Stimulated activated CD4-positive, alpha-beta T cell treated with anti-CD3 and anti-CD28 coated beads, Interleukin-4, amount 100 ng/mL, for 4 hours (primary cell): ENCODE measurements around the gene SYT7.

Source experiments
- DNase-seq, 2 experiments: peaks; one replicate each; pipeline ENCODE4 v3.0.0-alpha.2; 2020

The SYT7 gene

DNA sequence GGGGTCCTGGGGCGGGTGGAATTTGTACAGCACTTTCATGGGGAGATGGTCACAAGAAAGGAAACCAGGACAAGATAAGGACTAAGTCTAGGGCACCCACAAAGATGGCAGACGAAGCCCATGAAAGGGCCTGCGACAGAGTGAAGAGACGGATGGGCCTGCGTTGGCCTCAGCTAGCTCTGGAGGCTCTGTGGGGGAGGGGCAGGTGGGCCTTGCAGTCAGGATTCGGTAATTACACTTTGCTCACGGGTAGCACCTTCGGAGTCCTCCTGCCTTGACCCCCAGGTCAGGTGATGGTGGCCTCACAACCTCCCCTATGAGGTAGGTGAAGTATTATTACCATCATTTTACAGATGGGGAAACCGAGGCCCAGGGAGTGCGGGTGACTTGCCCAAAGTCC, 65.2 kb downstream of the SYT7 start:
- DNase-seq = no peak

DNA sequence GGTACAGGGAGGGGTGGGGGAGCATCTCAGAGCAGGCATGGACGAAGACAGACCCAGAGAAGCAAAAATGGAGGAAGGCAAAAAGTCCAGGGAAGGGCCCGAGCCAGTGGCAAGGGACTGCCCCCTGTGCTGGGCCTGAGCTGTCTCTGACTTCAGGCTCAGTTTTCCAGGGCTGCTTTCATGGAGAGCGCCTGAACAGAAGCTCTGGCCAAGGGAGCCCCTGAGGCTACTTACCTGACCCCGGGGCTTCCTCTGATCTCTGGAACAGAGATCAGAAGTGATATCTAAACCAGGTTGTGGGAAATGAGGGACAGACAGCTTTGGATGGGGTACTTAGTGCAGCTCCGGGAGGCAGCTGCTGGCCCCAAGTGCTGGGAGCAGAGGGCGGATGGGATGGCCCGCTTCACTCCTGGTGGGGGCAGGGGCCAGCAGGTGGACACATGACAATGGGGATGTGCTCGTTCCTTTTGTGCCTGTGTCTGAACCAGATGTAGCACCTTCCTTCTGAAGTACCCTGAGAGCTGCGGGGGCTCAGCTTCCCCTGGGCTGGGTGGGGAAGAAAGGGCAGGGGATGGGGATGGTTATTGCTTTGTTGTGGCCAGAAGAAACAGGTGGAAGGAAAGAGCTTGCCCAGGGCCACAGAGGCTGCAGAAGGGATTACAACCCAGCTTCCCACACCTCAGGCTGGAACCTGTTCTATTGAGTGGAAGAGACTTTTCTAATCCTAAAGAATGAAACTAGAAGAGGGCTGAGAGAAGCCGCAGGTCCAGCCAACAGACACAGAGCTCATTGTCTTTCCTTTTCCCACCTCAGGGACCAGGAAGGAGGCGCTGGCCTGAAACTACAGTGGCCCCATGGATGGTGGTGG, 66.6 kb downstream of the SYT7 start:
- DNase-seq = no peak

DNA sequence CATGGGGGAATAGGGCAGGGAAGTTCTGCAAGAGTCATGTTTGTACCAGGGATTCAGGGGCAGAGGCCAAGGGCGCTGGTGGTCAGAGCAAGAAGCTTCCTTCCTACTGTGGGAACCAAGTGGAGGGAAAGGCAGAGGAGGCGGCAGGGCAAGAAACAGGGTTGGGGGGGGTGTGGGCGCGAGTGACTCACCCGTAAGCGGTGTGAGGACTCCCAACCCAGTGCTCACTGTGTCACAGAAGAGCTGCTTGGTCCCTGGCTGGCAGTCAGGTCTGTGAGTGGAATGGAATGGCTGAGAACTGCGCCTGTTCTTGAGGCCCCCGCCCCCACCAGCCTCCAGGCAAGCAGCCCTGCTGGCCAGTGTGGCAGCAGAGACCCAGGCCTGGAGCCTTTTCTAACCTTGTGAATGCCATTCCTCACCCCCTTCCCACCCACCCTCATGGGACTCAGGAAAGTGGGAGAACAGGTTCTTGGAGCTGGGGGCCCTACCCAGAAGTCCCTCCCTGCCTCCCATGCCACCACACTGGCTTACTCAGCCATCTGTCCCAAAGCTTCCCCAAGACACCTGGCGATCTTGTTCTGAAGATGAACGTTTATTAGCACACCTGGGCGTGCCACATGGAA, 67.6 kb downstream of the SYT7 start:
- DNase-seq = no peak

DNA sequence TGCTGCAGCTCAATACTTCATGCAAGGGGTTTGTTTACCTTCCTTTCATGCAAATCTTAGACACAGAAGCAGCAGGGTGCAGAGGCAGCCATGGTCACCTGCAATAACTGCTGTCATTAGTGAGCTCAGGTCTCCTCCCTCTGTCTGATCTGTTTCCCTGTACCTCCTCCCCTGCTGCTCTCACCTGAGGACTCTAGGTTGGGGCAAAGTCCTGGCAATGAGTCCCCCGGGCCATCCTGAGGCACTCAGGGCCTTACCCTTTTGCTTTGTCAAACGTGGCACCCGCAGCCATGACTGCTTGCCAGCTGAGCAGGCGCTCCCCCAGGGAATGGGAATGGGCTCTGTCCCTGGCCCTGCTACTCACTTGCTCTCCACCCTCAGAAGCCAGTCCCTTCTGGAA, 68.4 kb downstream of the SYT7 start:
- DNase-seq = no peak

DNA sequence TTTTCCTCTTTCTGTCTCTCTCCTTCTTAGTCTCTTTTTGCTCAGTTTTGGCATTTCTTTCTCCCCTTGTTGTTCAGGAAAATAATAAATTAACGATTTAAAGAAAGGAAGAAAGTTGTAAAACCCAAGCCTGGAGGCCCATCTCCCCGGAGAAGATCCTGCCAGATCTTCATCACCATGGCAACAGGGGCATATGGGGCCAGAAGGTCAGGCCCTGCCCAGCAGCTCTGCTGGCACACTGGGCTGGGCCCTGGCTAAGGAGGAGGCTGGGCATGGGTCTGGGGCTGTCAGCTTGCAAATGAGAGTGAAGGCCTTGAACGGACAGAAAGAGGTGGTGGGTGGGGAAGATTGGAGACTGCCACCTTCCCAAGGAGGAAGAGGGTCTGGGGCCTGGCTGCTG, 69.5 kb downstream of the SYT7 start:
- no peak for DNase-seq

DNA sequence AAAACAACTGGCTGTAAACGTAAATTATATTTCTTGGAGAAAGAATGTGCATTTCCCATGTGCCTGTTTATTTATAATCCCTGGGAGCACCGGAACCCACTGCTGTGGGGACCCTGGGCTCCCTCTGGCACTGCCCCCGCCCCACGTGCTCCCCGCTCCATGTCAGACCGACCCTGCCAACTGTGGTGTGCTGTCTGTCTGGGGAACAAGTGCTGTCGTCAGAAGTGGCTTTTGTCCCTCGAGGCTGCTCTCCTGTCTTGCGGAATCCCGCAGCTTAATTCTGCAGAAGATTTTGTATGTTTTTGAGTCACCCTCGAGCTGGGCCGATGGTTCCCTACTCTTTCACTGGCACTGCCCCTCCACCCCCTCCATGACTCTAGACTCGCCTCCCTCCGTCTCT, 69.9 kb downstream of the SYT7 start:
- no peak for DNase-seq

DNA sequence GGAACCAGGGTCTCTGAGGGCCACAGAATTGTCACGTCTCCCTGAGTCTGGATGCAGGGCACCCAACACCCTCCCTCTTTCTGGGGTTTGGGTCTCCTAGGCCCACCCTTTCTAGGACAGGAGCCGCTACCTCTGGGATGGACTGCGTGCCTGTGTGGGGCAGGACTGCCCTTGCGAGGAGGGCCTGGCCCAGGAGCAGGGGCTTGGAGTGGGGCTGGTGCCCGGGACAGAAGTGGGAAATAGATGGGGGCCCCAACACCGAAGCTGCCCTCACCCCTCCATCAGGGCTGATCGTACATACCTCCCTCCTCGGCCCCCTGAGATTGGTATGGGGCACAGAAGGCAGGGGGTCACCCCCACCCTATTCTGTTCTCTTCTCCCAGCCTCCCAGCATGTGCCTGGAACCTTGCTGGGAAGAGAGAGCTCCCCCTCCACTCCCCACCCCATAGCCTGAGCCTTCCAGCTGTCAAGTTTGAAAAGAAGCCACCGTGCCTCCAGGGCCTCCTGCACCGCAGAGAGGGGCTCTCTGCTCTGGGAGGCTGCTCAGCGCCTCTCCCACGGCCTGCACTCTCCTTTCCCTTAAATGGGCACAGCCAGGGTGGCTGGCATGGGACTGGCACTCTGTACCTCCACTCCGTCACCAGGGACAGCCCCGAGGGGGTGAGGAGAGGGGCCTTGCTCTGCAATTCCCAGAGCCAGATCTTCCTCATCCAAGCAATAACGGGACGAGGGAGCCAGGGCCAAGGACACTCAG, 70.5 kb downstream of the SYT7 start:
- DNase-seq = no peak

DNA sequence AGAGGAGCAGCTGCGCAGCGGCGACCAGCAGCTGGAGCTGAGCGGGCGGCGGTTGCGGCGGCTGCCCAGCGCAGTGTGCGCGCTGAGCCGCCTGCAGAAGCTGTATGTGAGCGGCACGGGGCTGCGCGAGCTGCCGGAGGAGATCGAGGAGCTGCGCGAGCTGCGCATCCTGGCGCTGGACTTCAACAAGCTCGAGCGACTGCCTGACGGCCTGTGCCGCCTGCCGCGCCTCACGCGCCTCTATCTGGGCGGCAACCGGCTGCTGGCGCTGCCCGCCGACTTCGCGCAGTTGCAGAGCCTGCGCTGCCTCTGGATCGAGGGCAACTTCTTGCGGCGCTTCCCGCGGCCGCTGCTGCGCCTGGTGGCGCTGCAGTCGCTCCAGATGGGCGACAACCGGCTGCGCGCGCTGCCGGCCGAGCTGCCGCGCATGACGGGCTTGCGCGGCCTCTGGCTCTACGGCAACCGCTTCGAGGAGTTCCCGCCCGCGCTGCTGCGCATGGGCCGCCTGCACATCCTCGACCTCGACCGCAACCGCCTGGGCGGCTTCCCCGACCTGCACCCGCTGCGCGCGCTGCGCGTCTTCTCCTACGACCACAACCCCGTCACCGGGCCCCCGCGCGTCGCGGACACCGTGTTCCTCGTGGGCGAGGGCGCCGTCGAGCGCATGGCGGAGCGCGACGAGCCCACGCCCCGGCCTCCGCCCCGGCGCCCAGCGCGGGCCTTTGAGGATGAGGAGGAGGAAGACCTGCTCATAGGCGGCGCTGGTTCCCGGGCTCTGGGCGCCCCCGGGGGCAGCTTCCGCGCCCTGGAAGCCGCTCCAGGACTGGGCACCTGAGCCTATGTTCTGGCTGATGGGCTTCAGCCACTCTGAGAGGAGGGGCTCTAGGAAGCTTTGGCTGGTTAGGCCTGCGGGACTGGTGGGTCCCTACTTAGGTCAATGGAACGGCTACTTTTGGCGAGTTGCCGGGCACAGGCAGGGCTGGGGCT, 71.5 kb downstream of the SYT7 start:
- DNase-seq = peak; percentile 64

DNA sequence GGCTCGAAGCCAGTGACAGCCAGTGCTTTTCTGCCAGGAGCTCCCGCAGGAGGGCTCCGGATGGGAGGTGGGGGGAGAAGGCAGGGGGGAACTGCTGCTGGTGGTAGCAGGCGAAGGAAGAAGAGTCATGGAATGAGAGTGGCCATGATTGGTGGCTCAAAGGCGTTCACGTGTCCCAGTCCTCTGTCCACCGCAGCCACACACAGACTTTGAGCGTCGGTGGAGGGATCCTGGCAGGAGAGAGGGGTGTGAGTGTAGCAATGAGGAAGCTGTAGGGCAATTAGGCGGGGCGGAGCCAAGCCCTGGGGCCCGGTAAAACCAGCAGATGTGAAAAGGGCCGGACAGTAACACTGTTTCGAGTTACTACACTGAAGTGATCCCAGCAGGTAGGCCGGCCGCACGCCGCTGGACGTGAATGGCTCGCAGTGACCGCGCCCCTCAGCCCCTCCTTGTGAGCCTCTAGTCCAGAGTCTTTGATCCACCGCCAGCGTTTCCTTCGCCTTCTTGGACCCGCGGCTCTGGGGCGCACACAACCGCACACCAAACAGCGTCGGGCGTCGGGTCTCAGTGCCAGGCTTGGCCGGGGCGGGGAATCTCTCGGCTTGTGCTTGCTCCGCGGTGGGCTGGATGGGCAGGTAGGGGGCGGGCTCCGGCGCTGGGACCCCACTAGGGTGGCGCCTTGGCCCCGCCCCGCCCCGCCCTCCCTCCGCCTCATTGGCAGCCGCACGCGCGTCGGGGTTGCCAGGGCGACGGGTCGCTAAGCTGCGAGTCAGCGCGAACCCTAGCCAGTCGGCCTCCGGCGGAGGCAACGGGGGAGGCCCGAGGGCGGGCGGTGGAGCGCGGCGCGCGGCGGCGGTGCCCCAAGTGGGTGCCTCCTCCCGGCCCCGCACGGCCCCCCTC, 72.7 kb downstream of the SYT7 start, which contains the start of gene LRRC10B:
Gene LRRC10B, plus strand, starts transcription at position 788 of the 900 bp plus-strand sequence. CDS start 250 bp downstream, outside the sequence.
- peak; percentile 32 to 42 for DNase-seq

DNA sequence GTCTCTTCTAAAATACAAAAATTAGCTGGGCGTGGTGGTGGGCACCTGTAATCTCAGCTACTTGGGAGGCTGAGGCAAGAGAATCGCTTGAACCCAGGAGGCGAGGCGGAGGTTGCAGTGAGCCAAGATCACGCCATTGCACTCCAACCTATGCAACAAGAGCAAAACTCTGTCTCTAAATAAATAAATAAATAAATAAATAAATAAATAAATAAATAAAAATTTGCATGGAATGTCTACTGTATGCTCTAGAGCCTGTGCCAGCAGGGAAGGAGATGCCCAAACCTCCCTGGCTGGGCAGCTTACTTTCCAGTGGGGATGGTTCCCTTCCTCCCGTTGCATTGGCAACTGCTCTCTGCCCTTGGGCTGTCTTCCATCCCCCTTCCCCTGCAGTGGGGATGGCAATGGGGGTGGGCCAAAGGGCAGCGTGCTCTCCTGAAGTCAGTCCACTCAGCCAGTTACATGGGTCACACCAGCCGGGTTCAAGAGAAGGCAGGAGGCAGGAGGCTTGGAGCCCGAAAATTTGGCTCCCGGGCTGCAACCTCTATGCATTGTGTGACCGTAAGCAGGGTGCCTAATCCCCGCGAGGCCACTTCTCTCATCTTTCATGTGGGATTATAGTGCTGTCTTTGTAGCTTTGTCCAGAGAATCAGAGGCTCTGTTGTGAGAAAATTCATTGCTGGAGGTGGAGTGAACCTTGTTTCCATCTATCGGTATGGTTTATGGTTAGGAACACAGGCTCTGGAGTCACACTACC, 73.7 kb downstream of the SYT7 start:
- no peak for DNase-seq

DNA sequence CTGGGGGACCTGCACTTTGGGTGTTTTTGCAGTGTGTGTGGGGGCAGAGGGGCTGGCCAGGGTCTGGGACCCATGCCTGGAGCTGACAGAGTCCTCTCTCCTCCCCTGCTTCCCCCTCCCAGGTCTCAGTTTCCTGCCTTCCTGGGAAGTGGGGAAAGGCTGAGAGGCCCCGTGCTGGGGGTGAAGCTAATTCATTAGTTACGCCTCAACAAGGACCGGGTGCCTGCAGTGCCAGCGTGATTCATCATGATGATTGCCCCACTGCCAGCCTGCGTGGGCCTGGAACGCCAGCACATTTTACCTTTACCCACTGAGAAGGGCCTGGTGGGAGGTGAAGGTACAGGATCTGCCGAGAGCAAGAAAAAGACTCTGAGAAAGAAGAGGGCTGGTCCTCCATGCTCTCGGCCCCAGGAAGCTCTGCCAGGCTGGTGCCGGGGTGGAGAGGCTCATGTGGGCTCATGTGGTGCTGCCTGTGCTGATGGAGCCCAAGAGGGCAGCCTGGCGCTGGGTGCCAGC, 75.2 kb downstream of the SYT7 start:
- DNase-seq = no peak

DNA sequence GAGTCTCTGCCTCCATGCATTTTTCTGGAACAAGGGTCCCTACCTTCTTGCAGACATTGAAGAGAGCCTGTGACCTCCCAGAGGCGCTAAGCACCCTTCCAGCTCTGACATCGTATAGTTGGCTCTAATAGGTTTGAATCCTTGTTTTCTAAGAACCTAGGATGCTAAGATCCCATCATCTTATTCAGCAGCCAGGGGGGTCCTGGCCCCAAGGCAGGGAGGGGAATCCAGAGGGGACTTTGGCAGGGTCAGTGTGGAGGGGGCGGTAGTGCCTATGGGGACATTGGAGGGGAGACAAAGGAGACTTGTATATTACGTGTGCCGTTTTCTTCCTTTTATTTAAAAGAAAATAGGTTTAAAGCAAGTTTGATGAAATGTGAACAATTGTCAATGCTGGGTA, 75.8 kb downstream of the SYT7 start:
- DNase-seq = no peak

DNA sequence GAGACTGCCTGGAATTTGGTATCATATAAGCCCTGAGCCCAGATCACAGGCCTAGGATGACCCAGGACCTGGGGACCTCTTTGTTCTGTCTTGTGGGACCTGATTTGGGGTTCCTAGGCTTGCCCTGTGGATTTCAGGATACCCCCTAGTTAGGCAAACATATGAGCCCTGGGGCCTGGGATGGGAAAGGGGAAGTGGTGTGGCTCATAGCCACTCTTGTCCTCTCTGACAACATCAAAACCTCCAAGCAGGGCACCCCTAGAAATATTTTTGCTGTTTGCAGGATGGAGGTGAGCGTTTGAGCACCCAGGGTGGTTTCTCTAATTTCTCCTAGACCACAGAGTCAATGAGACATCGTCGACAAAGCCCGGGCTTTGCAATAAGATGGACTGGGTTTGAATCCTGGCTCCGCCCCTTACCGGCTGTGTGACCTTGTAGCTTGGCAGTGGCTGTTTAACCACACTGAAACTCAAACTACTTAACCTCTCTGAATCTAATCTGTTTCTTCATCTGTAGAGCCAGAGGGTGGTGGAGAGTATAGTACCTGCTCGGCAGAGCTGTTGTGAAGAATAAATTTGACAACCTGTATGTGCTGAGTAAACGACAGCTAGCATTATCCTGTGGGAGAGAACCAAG, 77.6 kb downstream of the SYT7 start:
- DNase-seq = no peak

DNA sequence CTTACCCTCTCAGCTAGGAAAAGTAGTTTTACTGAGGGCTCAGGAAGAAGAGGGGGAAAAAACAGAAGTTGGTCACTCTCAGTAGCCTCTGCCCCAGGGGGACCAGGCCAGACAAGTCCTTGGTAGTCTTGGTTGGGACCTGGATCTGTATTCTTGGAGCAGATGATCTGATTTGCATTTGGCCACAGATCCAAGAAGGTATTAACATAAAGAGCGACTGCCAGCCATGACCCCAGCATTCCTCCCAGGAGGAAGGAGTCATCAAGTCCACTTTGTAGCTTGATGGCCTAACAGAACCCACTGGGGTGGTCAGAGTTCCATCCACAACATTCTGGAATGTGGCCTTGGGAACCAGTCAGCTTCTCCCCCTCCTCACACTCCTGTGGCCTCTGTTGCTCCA, 78.4 kb downstream of the SYT7 start:
- DNase-seq = no peak

DNA sequence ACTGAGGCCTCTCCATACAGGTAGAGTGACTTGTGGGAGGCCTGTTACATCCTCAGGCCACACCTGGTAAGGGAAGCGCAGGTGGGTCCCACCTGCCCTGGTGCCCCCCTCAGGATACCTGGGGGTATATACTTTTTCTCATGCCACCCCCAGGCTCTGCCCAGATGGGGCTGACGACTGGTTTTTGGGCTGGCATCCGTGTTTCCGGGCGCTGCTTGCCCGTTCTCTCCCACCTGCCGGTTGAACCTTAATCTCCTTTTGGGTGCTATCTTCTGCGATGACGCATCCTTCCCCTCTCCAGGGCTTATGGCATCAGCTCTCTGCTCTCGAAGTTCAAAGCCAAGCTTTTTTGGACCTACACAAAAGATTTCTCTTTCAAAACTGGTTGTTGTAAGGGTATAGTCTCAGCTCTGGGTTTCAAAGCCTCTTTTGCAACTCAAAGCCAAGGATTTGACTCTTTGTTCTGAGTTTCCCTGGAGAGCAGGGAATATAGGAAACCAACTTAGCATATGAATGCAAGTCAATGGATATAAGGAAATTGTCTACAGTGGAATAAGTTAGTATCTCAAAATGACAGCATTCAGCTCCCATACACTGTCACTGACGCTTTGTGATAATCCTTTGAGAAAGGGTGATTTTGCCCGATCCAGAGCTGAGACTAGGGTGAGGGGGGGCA, 80.9 kb downstream of the SYT7 start:
- DNase-seq = no peak

DNA sequence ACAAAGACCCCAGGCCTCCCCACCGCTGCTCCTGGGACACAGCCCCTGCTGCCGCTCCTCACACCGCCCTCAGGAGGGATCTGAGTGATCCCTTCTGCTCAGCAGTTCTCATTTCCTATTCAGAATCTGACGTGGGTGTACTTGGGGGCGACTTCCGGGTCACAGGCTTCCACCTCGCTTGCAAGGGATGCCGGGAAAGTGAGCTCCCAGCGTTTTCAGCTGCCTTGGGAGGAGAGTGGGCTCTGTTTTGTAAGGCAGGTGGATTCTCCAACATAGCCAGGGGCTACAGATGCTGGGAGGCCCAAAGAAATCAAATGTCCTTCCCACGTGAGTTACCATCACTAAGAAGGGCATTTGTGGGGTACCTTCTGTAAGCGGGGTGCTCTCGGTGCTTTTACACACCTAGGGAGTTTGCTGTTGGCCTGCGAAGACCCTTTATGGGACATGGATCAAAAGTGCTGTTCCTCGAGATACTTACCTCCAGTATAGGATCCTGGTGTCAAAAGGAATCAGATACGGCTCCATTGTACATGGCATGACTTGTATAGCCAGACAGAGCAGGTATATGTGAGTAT, 82.0 kb downstream of the SYT7 start:
- no peak for DNase-seq

DNA sequence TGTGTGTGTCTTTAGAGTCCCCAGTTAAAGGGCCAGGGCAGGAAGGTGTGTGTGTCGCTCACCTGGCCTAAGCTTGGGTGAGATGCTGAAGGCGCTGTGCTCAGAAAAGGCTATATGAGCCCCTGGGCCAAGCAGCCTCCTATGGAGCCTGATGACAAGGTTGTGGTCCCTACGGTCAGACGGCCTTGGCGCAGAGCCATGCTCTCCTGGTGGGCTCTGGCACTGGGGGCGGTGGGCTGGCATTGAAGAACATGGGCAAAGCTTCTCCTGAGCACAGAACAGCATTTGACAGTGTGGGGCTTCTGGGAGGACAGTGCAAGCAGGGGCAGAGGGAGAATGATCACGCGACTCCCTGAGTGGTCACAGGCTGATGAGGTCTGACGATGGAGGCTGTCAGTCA, 83.0 kb downstream of the SYT7 start:
- DNase-seq = no peak

DNA sequence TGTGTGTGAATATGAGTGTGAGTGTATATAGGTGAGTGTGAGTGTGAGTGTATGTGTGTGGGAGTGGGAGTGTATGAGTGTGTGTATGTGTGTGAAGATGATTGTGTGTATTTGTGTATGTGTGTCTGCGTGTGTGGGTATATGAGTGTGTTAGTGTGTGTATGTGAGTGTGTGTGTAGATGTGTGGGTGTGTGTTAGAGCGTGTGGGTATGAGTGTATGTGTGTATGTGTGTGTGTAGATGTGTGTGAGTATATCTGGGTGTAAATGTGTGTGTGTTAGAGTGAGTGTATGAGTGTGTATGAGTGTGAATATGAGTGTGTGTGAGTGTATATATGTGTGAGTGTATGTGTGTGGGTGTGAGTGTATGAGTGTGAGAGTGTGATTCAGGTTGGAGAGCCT, 83.4 kb downstream of the SYT7 start:
- DNase-seq = no peak
